GM18508 (cell line): ENCODE results near the gene IL22RA2.
A peak's percentile ranks its signal among the peaks of the same experiment; 100 is the strongest.
"Not testable (repeated sequence)": the region's sequence is repeated elsewhere in the genome, so short reads cannot be mapped to it uniquely, and the experiment has no call there.

Experiments used
- ATAC-seq: cut with Tn5 transposase; IDR thresholded peaks from one replicate; pipeline ENCODE4 v1.9.1; 2021; ENCODE audit warnings: moderate number of reproducible peaks; ENCODE audit not compliant: insufficient read depth, unreplicated experiment

Gene IL22RA2

DNA sequence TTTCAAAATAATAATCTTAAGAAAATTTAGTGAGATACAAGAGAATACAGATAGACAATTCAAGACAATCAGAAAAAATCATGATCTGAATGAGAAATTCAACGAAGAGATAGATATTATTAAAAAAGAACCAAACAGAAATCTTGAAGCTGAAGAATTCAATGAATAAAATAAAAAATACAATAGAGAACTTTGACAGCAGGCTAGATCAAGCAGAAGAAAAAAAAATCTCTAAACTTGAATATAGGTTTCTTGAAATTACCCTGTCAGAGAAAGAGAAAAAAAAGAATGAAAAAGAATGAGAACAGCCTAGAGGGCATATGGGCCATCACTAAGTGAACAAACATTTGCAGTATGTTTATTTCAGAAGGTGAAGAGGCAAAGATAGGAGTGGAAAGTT is 39.0 kb downstream of the IL22RA2 start:
- no peak for ATAC-seq

DNA sequence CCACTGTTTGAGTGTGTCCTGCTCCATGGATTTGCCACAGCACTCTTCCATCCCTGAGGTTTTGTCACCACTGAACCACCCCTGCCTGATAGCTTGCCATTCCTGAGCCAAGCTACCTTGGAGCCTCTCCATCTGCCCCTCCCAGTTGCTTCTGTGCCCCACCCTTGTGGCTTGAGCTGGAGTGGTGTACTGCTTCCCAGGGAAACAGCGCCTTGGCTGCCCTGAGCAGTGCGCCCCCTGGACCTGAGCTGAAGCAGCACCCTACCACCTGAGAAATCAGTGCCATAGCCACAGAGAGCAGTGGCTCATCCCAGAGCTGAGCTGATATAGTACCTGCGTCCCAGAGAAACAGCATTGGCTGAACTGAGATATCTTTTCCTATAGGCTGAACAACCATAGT is 40.3 kb downstream of the IL22RA2 start:
- no peak for ATAC-seq

GRCh38 chr6:137126875-137127485 is 46.5 kb downstream of the IL22RA2 start:
- ATAC-seq: no peak

GRCh38 chr6:137123078-137123477 is 50.4 kb downstream of the IL22RA2 start:
- no peak for ATAC-seq

GRCh38 chr6:137122612-137123011 is 50.8 kb downstream of the IL22RA2 start:
- no peak for ATAC-seq

- ATAC-seq: no peak
These were observed 51.9 kb downstream of the IL22RA2 start for GRCh38 chr6:137121401-137121997.

DNA sequence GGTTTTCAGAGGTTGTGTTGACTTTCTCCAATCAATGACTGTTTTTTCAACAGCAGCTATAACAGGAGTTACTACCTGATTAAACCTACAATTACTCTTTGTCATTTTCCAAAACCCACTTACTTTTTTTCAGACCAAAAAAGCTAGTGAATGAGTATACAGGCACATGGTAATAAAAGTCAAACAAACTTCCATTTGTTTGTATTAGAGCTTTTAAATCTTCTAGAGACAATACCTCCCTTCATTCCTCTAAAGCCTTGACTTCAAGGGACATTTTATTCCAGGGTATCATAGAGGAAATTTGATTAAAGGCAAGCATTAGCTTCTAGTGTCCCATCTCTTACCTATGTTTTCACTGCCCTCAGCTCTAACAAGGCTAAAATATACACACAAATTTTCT is 52.7 kb downstream of the IL22RA2 start:
- ATAC-seq: no peak

- ATAC-seq: no peak
These were observed 54.0 kb downstream of the IL22RA2 start for GRCh38 chr6:137119196-137120104.

GRCh38 chr6:137117581-137117980 is 55.9 kb downstream of the IL22RA2 start:
- ATAC-seq: no peak

GRCh38 chr6:137116807-137117206 is 56.6 kb downstream of the IL22RA2 start:
- ATAC-seq: no peak

DNA sequence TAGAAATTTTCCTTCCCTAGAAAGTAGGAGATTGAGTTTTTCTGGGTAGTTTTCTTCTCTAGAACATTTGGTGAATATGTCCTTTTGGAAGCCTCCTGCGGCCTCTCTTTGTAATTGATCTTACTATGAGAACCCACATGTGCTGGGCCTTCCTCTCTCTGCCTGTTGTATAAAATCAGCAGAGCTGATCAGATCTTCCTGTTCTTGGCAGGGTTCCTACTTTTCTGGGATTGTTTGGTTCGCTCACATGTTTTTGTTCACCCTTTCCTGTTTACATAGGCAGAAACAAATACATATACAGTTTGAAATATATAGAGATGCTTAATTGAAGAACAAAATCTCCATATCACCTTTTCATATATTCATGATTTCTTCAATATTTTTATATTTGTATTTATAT is 57.8 kb downstream of the IL22RA2 start:
- no peak for ATAC-seq

GRCh38 chr6:137112067-137112355 is 61.4 kb downstream of the IL22RA2 start:
- no peak for ATAC-seq

DNA sequence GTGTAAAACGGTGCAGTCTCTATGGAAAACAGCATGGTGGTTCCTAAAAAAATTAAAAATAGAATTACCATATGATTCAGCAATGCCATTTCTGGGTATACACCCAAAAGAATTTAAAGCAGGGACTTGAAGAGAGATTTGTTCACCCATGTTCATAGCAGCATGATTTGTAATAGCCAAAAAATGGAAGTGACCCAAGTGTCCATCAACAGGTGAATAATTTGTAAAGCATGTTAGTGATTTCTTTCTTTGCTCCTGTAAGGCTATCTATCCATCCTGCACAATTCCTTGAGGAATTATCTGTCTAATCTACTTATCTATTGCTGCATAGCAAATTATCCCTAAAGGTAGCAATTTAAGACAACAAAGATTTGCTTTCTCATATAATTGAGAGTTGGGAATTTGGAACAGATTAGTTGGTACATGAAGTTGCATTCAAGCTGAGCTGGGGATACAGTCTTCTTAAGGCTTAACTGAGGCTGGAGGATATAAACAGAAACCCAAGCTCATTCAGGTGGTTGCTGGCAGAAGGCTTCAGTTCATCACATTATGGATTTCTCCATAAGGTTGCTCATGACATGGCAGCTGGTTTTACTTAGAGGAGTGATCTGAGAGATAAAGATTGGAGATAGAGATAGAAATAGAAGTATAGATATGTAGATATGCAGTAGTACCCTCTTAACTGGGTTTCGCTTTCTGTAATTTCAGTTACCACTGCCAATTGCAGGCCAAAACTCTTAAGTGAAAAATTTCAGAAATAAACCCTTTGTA is 62.0 kb downstream of the IL22RA2 start:
- ATAC-seq: no peak

GRCh38 chr6:137107767-137108105 is 65.7 kb downstream of the IL22RA2 start:
- ATAC-seq: no peak

DNA sequence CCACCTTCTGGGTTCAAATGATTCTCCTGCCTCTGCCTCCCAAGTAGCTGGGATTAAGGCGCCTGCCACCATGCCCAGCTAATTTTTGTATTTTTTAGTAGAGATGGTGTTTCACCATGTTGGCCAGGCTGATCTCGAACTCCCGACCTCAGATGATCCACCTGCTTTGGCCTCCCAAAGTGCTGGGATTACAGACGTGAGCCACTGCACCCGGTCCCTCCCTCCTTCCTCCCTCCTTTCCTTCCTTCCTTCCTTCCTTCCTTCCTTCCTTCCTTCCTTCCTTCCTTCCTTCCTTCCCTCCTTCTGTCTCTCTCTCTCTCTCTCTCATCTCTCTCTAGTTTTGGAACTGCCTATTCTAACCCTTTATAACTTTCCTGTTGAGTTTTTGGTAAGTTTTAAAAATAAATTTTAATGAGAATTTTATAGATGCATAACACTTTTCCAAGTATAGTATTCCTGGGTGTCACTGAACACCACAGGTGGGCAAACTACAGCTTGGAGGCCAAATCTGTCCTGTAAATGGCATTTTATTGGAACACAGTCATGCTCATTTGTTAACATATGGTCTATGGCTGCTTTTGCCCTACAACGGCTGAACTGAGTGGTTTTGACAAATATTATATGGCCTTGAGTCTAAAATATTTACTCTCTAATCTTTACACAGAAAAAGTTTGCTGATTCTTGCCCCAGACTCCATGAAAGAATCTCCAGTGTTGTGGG is 66.2 kb downstream of the IL22RA2 start:
- not testable (repeated sequence) for ATAC-seq

DNA sequence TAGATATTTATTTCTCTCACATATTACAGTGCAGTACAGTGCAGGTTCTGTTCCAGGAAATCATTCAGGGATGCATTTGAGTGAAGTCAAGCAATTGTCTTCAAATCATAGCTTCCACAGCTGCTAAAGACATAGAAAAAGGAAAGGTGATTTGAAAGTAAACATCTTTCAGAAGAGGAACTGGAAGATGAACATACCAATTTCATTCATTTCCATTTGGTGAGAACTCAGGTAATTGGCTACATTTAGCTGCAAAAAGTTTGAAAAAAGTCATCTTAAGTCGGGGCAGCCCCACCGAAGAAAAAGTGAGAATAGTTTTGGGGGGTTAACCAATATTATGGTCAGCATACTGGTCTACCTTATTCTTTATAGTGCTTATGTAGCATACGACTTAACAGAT is 67.3 kb downstream of the IL22RA2 start:
- ATAC-seq: no peak

DNA sequence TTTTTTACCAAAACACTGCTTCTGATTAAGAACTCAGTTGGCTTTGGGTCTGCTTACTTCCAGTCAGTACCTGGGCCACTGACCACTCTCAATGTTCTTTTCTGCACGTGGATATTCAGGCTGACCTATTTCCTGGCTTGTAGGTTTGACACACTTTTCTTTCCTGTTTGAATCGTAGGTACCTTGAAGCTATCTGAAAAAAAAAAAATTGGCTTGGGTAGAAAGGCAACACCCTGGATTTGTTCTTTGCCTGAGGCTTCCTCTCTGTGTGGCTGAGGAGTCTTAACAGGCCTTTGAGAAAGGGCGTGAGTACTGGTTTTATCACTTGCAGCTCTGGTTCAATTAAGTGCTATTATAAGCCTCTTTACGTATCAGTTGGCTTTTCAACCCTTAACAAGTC is 68.1 kb downstream of the IL22RA2 start:
- ATAC-seq: no peak

GRCh38 chr6:137104926-137105325 is 68.5 kb downstream of the IL22RA2 start:
- ATAC-seq: no peak

DNA sequence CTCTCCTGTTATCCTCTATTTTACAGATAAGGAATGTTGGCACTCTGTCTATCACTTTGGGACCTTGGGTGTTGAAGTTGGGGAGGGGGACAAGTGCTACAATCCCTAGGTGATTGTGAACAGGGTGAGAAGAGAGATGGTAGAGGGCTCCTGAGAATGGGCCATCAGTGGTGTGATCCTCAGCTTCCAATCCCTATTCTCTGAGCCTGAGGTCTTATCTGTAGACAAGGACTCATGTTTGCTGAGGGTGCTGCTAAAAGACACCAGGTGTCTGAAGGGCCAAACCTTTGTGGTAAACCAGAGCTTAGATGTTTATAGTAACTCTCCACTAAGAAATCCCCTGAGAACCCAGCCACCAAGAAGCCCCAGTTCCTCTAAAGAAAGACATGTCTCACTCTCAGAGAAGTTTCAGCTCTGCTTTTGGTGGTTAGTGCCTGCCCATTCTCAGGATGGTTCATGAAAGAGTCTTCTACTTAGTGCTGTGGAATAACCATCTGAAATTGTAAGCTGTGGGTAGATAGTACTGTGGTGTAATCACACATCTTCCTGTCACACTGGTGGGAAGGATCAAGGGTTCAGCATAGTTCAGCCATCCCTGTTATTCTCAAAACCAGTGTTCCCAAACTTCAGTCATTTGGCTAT is 70.5 kb downstream of the IL22RA2 start:
- peak; percentile 74 for ATAC-seq
